ENCODE data around the gene SRXN1.
A peak's percentile ranks its signal among the peaks of the same experiment; 100 is the strongest.

Gene SRXN1

DNA sequence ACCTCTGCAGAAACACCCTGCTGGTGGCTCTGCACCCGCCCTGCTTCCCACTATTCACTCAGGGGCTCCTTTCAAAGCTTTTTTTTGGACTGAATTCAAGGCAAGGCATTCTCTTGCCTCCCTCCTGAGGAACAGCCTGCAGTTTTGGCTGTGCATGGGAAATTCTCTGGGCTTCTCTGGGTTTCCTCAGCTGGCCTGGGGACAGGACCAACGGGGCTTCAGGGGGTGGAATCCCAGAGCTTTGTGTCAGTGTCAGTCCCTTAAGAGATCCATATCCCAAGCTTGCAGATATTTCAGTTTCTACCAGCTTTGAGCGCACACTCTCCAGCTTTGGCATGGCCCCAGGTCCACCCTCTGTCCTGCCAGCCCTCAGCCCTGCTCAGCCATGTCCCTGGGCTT, 20.6 kb upstream of the SRXN1 start:
- TF ChIP-seq, protein P1, sequence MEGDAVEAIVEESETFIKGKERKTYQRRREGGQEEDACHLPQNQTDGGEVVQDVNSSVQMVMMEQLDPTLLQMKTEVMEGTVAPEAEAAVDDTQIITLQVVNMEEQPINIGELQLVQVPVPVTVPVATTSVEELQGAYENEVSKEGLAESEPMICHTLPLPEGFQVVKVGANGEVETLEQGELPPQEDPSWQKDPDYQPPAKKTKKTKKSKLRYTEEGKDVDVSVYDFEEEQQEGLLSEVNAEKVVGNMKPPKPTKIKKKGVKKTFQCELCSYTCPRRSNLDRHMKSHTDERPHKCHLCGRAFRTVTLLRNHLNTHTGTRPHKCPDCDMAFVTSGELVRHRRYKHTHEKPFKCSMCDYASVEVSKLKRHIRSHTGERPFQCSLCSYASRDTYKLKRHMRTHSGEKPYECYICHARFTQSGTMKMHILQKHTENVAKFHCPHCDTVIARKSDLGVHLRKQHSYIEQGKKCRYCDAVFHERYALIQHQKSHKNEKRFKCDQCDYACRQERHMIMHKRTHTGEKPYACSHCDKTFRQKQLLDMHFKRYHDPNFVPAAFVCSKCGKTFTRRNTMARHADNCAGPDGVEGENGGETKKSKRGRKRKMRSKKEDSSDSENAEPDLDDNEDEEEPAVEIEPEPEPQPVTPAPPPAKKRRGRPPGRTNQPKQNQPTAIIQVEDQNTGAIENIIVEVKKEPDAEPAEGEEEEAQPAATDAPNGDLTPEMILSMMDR (IDR thresholded peaks at IDR 0.05), result no peak

- TF ChIP-seq, protein P1 (IDR thresholded peaks at IDR 0.05), result peak; percentile 35; the same call in 1 of the 2 replicates
Measured at GRCh38 chr20:672963-673602, 20.1 kb upstream of the SRXN1 start.

GRCh38 chr20:671252-672030, 18.4 kb upstream of the SRXN1 start:
- TF ChIP-seq, protein P1 (IDR thresholded peaks at IDR 0.05), result no peak

DNA sequence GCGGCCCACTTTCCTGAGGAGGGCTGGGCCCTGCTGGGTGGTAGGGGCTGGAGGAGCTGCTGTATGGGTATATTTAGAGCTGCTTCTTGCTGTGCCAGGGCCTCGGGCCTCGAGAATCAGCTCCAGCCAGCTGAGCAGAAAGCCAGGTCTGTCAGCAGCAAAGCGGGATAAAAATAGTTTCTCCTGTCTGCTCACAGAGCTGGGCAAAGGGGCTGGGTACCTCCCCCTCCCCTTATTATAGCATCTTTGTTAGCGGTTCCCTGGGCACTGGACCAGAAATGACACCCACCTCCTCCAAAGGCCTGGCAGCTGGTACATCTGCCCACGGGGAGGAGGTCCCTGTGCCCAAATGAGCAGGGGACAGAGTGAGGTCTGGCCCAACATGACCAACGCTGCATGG, 16.6 kb upstream of the SRXN1 start:
- TF ChIP-seq, protein P1 (IDR thresholded peaks at IDR 0.05), result no peak

DNA sequence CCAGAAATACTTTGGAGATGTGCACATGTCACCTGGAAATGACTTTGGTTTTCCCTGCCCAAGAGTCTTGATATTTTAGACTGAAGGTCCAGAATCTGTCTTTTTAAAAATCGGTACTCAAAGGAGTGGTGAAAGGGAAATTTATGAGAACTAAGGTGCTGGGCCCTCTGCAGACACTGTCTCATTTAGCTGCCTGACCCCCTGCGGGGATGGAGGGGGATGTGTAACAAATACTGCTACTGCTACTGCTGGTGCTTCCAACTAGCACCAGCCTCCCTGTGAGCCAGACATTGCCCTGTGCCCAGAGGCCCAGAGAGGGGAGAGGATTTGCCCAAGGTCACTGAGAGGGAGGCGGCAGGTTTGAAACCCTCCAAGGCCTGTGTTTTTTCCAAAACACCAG, 15.6 kb upstream of the SRXN1 start:
- TF ChIP-seq, protein P1 (IDR thresholded peaks at IDR 0.05), result no peak

GRCh38 chr20:668050-668449, 15.1 kb upstream of the SRXN1 start:
- TF ChIP-seq, protein P1 (IDR thresholded peaks at IDR 0.05), result no peak

- TF ChIP-seq, protein P1 (IDR thresholded peaks at IDR 0.05), result peak; percentile 97
Measured at GRCh38 chr20:667351-668034, 14.5 kb upstream of the SRXN1 start.
